HL-60 (cell line): ENCODE measurements around the gene DDX17.

Source experiments
- CTCF ChIP-seq: IDR thresholded peaks from one replicate; pipeline ENCODE4 v1.5.1; 2011; ENCODE audit warnings: low read length, control low read depth, inconsistent platforms; ENCODE audit not compliant: insufficient read depth
- POLR2AphosphoS5 ChIP-seq: IDR thresholded peaks from 2 replicates; pipeline ENCODE4 v1.6.1; 2012; ENCODE audit warnings: low read depth

DNA sequence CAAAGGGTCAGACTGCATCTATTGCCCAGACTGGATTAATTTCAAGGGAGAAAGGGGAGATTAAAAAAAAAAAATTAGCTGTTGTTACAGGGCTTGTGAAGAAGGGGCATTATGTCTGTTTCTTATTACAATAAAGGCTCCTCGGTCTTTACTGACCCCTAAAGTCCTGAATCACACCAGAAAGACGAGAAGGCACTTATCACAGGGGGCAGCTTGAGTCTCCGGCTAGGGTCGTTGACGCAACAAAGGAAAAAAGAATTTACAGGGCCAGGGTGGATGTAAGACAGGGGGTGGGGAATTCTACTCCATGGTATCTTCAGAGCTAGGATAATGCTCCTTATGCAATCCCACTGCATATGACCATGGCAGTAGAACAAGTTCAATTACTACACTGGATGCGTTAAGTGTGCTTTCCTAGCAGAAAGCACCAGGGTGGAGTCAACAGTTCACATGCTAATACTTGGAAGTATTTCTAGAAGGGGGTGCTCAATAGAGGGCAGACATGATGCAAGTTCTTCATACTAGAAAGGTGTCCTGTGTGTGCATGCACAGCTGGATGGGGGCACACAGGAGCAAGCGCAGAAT lies 16.5 kb downstream of the DDX17 start:
- TF ChIP-seq CTCF (no peak), POLR2AphosphoS5 (peak; percentile 26; the same call in 1 of the 2 replicates)
